Chondrocyte (in vitro differentiated cells): ENCODE results near the gene ABLIM3. TPM values are rescaled to one million over a fixed set of nuclear protein-coding genes. Genes with fewer than 3 reads are reported as not detected.

ENCODE experiments used
- DNase-seq: peaks from one replicate; pipeline ENCODE4 v3.0.0; 2021; ENCODE audit warnings: mixed read lengths, low spot score
- H3K27ac Mint-ChIP-seq: one replicate; pipeline ENCODE4 v1.8.0; 2021; ENCODE audit warnings: mild to moderate bottlenecking, moderate library complexity, mixed read lengths; ENCODE audit not compliant: unreplicated experiment
- H3K27me3 Mint-ChIP-seq: 2 replicates; pipeline ENCODE4 v1.8.0; 2021; ENCODE audit warnings: low read depth, mixed read lengths
- H3K36me3 Mint-ChIP-seq: 2 replicates; pipeline ENCODE4 v1.8.0; 2021; ENCODE audit warnings: low read depth, mixed read lengths
- H3K4me1 Mint-ChIP-seq: 2 replicates; pipeline ENCODE4 v1.8.0; 2021; ENCODE audit warnings: low read depth, mild to moderate bottlenecking, mixed read lengths
- H3K4me3 Mint-ChIP-seq: one replicate; pipeline ENCODE4 v1.8.0; 2021; ENCODE audit warnings: mild to moderate bottlenecking, moderate library complexity, mixed read lengths; ENCODE audit not compliant: unreplicated experiment
- H3K9me3 Mint-ChIP-seq: 2 replicates; pipeline ENCODE4 v1.8.0; 2021; ENCODE audit warnings: low read depth, mixed read lengths
- CTCF ChIP-seq: fragments of 200-600 bp; sonication (generic); IDR thresholded peaks from 2 replicates; pipeline ENCODE4 v1.5.0; 2021; ENCODE audit warnings: antibody characterized with exemption, mild to moderate bottlenecking, moderate library complexity
- total RNA-seq: library from RNA; stranded (reverse); gene quantifications from 3 replicates; pipeline ENCODE4 v1.2.1, GENCODE V29; 2021

The ABLIM3 gene
- total RNA-seq, 1 donor from 2014 or later: 15.4 TPM

GRCh38 chr5:149280802-149281201, 139.5 kb downstream of the ABLIM3 start:
- Mint-ChIP-seq H3K27me3 (peaks cover 4% of the 10 kb centered on the region), H3K4me1 (no peaks in the 10 kb centered on the region), H3K27ac (no peak overlapping the region), H3K36me3 (peaks cover 2% of the 10 kb centered on the region), H3K9me3 (peaks cover 2% of the 10 kb centered on the region), H3K4me3 (no peak overlapping the region)
- no peak for TF ChIP-seq CTCF
- DNase-seq: no peak

GRCh38 chr5:149282027-149282965, 141.0 kb downstream of the ABLIM3 start:
- no peaks in the 10 kb centered on the region for H3K4me1 Mint-ChIP-seq
- H3K36me3 Mint-ChIP-seq: no peaks in the 10 kb centered on the region
- H3K9me3 Mint-ChIP-seq: peaks cover 2% of the 10 kb centered on the region
- peaks cover 4% of the 10 kb centered on the region for H3K27me3 Mint-ChIP-seq
- TF ChIP-seq CTCF: no peak
- no peak overlapping the region for H3K27ac Mint-ChIP-seq
- H3K4me3 Mint-ChIP-seq: no peak overlapping the region
- DNase-seq: no peak

- DNase-seq: no peak
- Mint-ChIP-seq H3K27me3 (peaks cover 4% of the 10 kb centered on the region), H3K4me3 (no peak overlapping the region), H3K4me1 (no peaks in the 10 kb centered on the region), H3K27ac (no peak overlapping the region), H3K36me3 (no peaks in the 10 kb centered on the region), H3K9me3 (peaks cover 2% of the 10 kb centered on the region)
- no peak for TF ChIP-seq CTCF
Observed at GRCh38 chr5:149282966-149283332, 141.7 kb downstream of the ABLIM3 start.

GRCh38 chr5:149283626-149284480, 142.6 kb downstream of the ABLIM3 start:
- no peaks in the 10 kb centered on the region for H3K4me1 Mint-ChIP-seq
- TF ChIP-seq CTCF: no peak
- H3K9me3 Mint-ChIP-seq: no peaks in the 10 kb centered on the region
- no peaks in the 10 kb centered on the region for H3K36me3 Mint-ChIP-seq
- H3K4me3 Mint-ChIP-seq: no peak overlapping the region
- DNase-seq: no peak
- H3K27ac Mint-ChIP-seq: no peak overlapping the region
- peaks cover 2% of the 10 kb centered on the region for H3K27me3 Mint-ChIP-seq

- H3K4me1 Mint-ChIP-seq: no peaks in the 10 kb centered on the region
- TF ChIP-seq CTCF: no peak
- no peak overlapping the region for H3K27ac Mint-ChIP-seq
- H3K4me3 Mint-ChIP-seq: no peak overlapping the region
- no peak for DNase-seq
- H3K9me3 Mint-ChIP-seq: no peaks in the 10 kb centered on the region
- H3K27me3 Mint-ChIP-seq: no peaks in the 10 kb centered on the region
- no peaks in the 10 kb centered on the region for H3K36me3 Mint-ChIP-seq
Observed at GRCh38 chr5:149284501-149284900, 143.2 kb downstream of the ABLIM3 start.
